C4-2B (cell line): ENCODE results near the gene TIPARP.

Experiments used
- CTCF ChIP-seq: fragments of 450-650 bp; conservative IDR thresholded peaks from 2 replicates; pipeline ENCODE4 v1.5.1; 2017; ENCODE audit warnings: mild to moderate bottlenecking
- ZFX ChIP-seq: fragments of 450-650 bp; IDR thresholded peaks from 2 replicates; pipeline ENCODE4 v1.6.1; 2017

- TF ChIP-seq CTCF (no peak), ZFX (no peak)
These were observed 55.2 kb downstream of the TIPARP start for GRCh38 chr3:156729460-156730179.
